ENCODE data around the gene ZNF8. TPM values are rescaled to one million over a fixed set of nuclear protein-coding genes. Genes with fewer than 3 reads are reported as not detected.

The ZNF8 gene
- total and polyA plus RNA-seq, 10 of the 15 experiments (the other 5 are each of a cell fraction or from before 2014, with no cell fraction given): 0.46 to 5.4 (median 2.6) TPM

- H3K27ac ChIP-seq (ENCODE audit: control insufficient read depth, insufficient read depth): peak overlapping the region; percentile 67
- ChIA-PET CTCF (no interaction called here), POLR2A (interaction anchor here (0.7 to 1.0 kb wide), 3 partner anchors 22 to 159 kb away, joined by 3 to 5 read pairs (median 3); partner anchors contain the start of genes ZNF544 and ZSCAN22), RAD21 (ENCODE audit: unreplicated experiment) (interaction anchor here (0.8 kb wide), 1 partner anchor 17 kb away, joined by 3 read pairs; no protein-coding TSS in a partner anchor), SMC1A (ENCODE audit: uncharacterized antibody, unreplicated experiment) (no interaction called here)
- H3K4me2 ChIP-seq (ENCODE audit: control insufficient read depth, insufficient read depth): peak overlapping the region; percentile 73
- H4K20me1 ChIP-seq (ENCODE audit: control insufficient read depth, insufficient read depth): no peaks in the 10 kb centered on the region
- peaks cover 24% of the 10 kb centered on the region for H3K79me2 ChIP-seq (ENCODE audit: control insufficient read depth, insufficient read depth, low read length)
- ATAC-seq (peak; percentile 15), DNase-seq (ENCODE audit: low read depth, low spot score) (no peak), FAIRE-seq (no peak)
- peaks cover 0 to 19% of the 10 kb centered on the region in 2 experiments; a peak in 3 of 4 replicates for H3K36me3 ChIP-seq (ENCODE audit: control insufficient read depth in 2 of 2, insufficient read depth in 2 of 2, low read length in 1 of 2)
- peak overlapping the region; percentile 63; the same call in 1 of the 2 replicates for H3K4me3 ChIP-seq
- peak overlapping the region; percentile 6; the same call in 1 of the 2 replicates for H3K9ac ChIP-seq (ENCODE audit: control insufficient read depth, insufficient read depth, low read length)
- no TSS peak for BruUV-seq (replicated peaks)
- no peaks in the 10 kb centered on the region for H3K27me3 ChIP-seq (replicated peaks in 1 of 2; ENCODE audit: control insufficient read depth in 2 of 2, insufficient read depth in 2 of 2, low read length in 1 of 2)
- intact Hi-C loops (cut with micrococcal nuclease; ENCODE audit: unreplicated experiment) (loop anchor here (2.0 to 10.0 kb wide), 2 partner anchors 22 to 80 kb away; partner anchors contain the start of genes ZNF544 and ZSCAN22), in situ Hi-C loops (cut with MboI) (no loop called here)
- 0 out of 2 replicates have a peak, but pooled peaks cover 3% of the 10 kb centered on the region for H3K4me1 ChIP-seq (ENCODE audit: control insufficient read depth, insufficient read depth, low read length)
- H3K9me3 ChIP-seq (replicated peaks; ENCODE audit: control insufficient read depth, insufficient read depth, low read length): peaks cover 2% of the 10 kb centered on the region; the same call in 1 of the 3 replicates
- no peak for TF ChIP-seq E2F4 (IDR thresholded peaks at IDR 0.05; ENCODE audit: low read depth, low read length)
- TF ChIP-seq FOXM1 (IDR thresholded peaks at IDR 0.05; ENCODE audit: low read depth, low read length): no peak
- TF ChIP-seq NFYA (IDR thresholded peaks at IDR 0.05; ENCODE audit: borderline replicate concordance, low read depth, low read length): no peak
- TF ChIP-seq MEF2A (IDR thresholded peaks at IDR 0.05; ENCODE audit: insufficient read depth, low read depth, low read length): no peak
- no peak for TF ChIP-seq SREBF1 (IDR thresholded peaks at IDR 0.05; ENCODE audit: low read length)
- 0 out of 2 replicates have a peak, but pooled peaks have one; percentile 9 for TF ChIP-seq CBX5 (IDR thresholded peaks at IDR 0.05; ENCODE audit: low read depth)
- TF ChIP-seq CEBPZ (IDR thresholded peaks at IDR 0.05; ENCODE audit: low read depth, low read length): no peak
- no peak for TF ChIP-seq MEF2B (IDR thresholded peaks at IDR 0.05; ENCODE audit: partially characterized antibody, poor library complexity, severe bottlenecking)
- H2AFZ ChIP-seq (ENCODE audit: control insufficient read depth, low read depth, low read length): peak overlapping the region; percentile 93
- 25% methylated on average over 7 of the region's 7 CpGs for WGBS (ENCODE audit: insufficient coverage, insufficient replicate concordance, low lambda C conversion rate, missing lambda C conversion rate)
These were observed 26.0 kb downstream of the ZNF8 start for GRCh38 chr19:58304748-58305064.

Measured in GM12878 (cell line).